GM12892 (cell line): ENCODE measurements around the gene MLH3.
"Not testable (repeated sequence)": the region's sequence is repeated elsewhere in the genome, so short reads cannot be mapped to it uniquely, and the experiment has no call there.

Source experiments
- DNase-seq: peaks from one replicate; pipeline ENCODE4 v3.0.0; 2011; ENCODE audit not compliant: insufficient read length
- FAIRE-seq: peaks from 2 replicates; lab custom pipeline; 2011; peaks lifted over from hg19 to GRCh38; lab: Jason Lieb, UNC
- POLR2A ChIP-seq: IDR thresholded peaks from 2 replicates; pipeline ENCODE4 v1.6.1; 2011; ENCODE audit warnings: low read depth, low read length, control low read depth
- POLR2AphosphoS5 ChIP-seq: IDR thresholded peaks from 2 replicates; pipeline ENCODE4 v1.6.1; 2011; ENCODE audit warnings: low read depth, low read length, control low read depth
- TAF1 ChIP-seq: IDR thresholded peaks from 2 replicates; pipeline ENCODE4 v1.6.1; 2011; ENCODE audit warnings: low read depth, mild to moderate bottlenecking, control low read depth, low read length, borderline replicate concordance

Gene MLH3

GRCh38 chr14:75001261-75001660 lies 50.0 kb downstream of the MLH3 start:
- TF ChIP-seq TAF1, result no peak
- TF ChIP-seq POLR2A, result no peak
- no peak for TF ChIP-seq POLR2AphosphoS5
- no peak for FAIRE-seq
- no peak for DNase-seq

- FAIRE-seq, result not testable (repeated sequence)
These were observed 55.5 kb downstream of the MLH3 start for GRCh38 chr14:74995781-74996180.

GRCh38 chr14:74994182-74994581 lies 57.1 kb downstream of the MLH3 start:
- not testable (repeated sequence) for FAIRE-seq, DNase-seq

More at GRCh38 chr14:74995781-74996180, 55.5 kb downstream of the MLH3 start:
- DNase-seq, result not testable (repeated sequence)

GRCh38 chr14:74988993-74989392 lies 62.3 kb downstream of the MLH3 start:
- TF ChIP-seq TAF1, result no peak
- TF ChIP-seq POLR2AphosphoS5, result no peak
- no peak for TF ChIP-seq POLR2A
- FAIRE-seq (peak; percentile 24), DNase-seq (no peak)

GRCh38 chr14:74988131-74988530 lies 63.1 kb downstream of the MLH3 start:
- TF ChIP-seq POLR2A (no peak), TAF1 (no peak), POLR2AphosphoS5 (no peak)
- DNase-seq, result no peak
- no peak for FAIRE-seq

DNA sequence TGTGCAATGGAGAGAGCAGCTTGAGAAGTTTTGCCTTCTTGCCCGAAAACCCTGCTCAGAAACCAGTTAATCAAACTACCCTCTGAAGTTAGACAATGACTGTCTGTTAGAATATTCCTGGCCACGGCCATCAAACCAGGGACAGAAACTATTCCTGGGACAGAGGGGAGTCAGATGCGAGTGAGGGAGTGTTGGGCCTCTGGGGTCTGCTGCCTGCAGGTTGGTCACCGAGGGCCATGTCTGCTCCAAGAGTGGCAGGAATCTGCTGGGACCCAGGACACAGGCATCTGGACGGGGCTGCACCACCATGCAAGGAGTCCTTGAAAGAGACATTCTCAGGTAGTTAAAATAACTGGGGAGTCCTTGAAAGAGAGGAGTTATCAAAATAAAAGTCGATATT lies 65.5 kb downstream of the MLH3 start:
- TF ChIP-seq POLR2A, result no peak
- FAIRE-seq (no peak), DNase-seq (no peak)

- TF ChIP-seq POLR2A (no peak), TAF1 (no peak), POLR2AphosphoS5 (no peak)
- FAIRE-seq, result no peak
- no peak for DNase-seq
These were observed 66.3 kb downstream of the MLH3 start for GRCh38 chr14:74985028-74985310.

DNA sequence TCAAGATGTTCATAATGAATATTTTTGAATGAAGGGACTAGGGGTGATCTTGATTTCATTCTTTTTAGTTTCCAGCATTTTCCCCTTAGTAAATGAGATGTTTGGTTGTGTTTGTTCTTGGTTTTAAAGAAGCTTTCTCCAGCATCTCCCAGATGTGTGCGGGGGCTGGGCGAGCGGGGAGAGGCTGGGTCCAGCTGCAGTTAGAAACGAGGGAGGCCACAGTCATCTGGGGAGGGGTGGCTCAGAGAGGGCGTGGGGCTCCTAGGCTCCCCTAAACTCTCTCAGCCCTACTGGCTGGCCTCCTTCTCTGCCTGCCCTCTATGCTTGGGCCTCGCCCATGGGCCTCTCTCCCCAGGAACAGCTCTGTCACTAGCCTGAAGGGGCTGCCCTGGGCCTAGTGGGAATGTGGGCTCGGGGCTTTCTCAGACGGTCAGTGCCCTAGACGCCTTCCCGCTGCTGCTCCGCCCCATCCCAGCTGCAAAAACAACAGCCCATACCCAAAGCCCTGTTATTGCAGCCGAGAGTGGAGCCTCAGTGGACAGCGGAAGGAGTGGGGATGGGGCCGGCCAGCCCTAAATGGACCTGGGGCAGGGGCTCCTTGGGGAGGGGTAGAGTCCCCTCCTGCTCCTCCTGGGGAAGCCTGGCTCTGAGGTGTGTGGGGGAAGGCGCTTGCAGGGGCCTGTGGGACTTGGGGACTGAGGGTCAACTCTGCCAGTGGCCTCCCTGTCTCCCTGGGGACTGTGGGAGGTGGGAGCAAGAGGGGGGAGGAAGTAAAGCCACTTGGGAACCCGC lies 66.8 kb downstream of the MLH3 start:
- no peak for FAIRE-seq

DNA sequence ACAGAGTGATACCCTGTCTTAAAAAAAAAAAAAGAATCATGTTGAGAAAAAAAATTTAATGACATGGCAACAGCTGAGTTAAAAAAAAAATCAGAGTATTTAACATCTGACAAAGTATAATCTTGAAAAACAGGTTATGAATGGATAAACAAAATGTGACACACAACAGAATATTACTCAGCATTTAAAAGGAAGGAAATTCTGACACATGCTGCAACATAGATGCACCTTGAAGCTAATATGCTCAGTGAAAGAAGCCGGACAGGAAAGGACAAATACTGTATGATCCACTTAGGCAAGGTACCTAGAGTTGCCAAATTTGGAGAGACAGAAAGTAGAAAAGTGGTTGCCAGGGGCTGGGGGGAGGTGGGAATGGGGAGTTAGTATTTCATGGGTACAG lies 67.9 kb downstream of the MLH3 start:
- DNase-seq, result no peak
- TF ChIP-seq POLR2A (no peak), POLR2AphosphoS5 (no peak), TAF1 (no peak)
- FAIRE-seq, result no peak

More for the DNA sequence above, 66.8 kb downstream of the MLH3 start:
- TF ChIP-seq TAF1, result no peak
- no peak for TF ChIP-seq POLR2AphosphoS5
- no peak for TF ChIP-seq POLR2A
- DNase-seq, result no peak

DNA sequence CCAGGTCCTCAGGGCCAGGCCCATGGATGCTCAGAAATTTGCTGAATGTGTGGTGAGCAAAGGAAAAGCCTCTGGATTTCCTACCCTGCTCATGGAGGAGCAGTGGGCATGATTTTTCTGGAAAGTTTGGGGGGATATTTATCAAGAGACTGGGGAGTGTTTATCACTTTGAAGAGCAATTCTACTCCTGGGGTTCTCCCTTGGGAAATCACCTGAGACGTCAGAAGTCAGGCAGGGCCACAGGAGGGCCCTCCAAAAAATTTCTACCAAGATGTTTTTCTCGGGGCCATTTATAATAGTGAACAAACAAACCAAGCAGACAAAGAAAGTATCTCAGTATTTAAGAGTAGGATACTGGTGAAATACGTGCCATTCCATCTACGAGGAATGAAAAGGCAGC lies 68.6 kb downstream of the MLH3 start:
- TF ChIP-seq POLR2A, result no peak
- no peak for TF ChIP-seq TAF1
- no peak for TF ChIP-seq POLR2AphosphoS5
- FAIRE-seq, result no peak
- DNase-seq, result no peak

GRCh38 chr14:74981833-74982232 lies 69.4 kb downstream of the MLH3 start:
- FAIRE-seq (no peak), DNase-seq (no peak)
- TF ChIP-seq POLR2A (no peak), POLR2AphosphoS5 (no peak), TAF1 (no peak)

- FAIRE-seq (no peak), DNase-seq (no peak)
- TF ChIP-seq TAF1 (no peak), POLR2A (no peak), POLR2AphosphoS5 (no peak)
These were observed 69.8 kb downstream of the MLH3 start for GRCh38 chr14:74981462-74981782.

DNA sequence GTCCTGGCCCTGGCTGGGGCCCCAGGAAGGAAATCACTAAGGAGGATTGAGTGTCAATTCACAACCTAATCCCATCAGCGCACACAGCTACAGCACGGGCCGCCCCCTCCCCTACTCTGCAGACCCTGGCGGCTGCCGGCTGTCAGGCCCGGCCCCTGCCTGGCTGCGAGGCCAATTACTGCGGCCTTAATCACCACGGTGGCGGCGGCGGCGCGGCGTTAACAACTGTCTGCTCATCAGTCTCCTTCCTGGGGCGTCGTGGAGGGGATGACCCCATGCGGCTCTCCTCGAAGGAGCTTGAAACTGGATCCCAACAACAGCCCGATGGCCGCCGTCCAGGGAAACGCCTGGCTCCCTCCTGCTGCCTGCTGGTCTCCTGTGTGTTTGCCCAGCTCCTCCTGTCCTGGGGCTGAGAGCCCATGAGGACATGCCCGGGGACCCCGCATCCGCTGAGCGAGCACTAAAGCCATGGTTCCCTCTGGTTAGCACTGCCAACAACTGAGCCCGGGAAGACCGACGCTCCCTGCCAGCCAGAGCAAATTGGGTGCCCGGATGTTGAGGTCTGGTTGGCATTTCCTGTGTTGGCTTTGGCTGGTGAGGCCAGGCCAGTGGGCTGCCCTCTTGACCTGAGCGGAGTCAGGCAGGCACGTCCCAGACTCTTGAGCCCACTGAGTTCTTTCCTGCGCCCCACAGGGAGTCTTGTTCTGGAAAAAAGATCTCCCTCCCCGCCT lies 70.4 kb downstream of the MLH3 start:
- TF ChIP-seq TAF1 (no peak), POLR2A (no peak), POLR2AphosphoS5 (no peak)
- no peak for FAIRE-seq
- DNase-seq, result no peak
